Measurements from ENCODE around the gene SUZ12. TPM values are rescaled to one million over a fixed set of nuclear protein-coding genes. Genes with fewer than 3 reads are reported as not detected.
"Not testable (repeated sequence)": the region's sequence is repeated elsewhere in the genome, so short reads cannot be mapped to it uniquely, and the experiment has no call there.

Gene SUZ12
- total RNA-seq, 1 experiment from 2014 or later = 25.0 TPM

DNA sequence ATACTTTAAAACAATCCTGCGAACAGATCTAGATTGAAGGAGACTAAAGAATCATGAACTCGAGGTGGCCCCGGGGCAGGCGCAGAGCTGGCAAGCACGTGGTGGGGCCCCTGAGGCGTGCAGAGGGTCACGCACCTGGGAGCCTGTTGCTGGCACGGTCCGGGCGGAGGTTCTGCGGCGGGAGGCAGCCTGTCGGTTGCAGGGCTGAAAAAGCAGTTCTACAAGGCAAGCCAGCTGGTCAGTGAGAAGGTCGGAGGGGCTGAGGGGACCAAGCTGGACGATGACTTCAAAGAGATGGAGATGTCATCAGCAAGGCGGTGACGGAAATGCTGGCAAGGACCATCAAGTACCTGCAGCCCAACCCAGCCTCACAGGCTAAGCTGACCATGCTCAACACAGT lies 103.4 kb downstream of the SUZ12 start:
- DNase-seq (ENCODE audit: low read depth) = not testable (repeated sequence)

GRCh38 chr17:32041306-32041875 lies 104.6 kb downstream of the SUZ12 start:
- not testable (repeated sequence) for DNase-seq (ENCODE audit: low read depth)

GRCh38 chr17:32042266-32042665 lies 105.5 kb downstream of the SUZ12 start:
- not testable (repeated sequence) for DNase-seq (ENCODE audit: low read depth)

GRCh38 chr17:32045611-32046010 lies 108.8 kb downstream of the SUZ12 start:
- DNase-seq (ENCODE audit: low read depth) = not testable (repeated sequence)

- not testable (repeated sequence) for DNase-seq (ENCODE audit: low read depth)
These were observed 110.9 kb downstream of the SUZ12 start for GRCh38 chr17:32047663-32048062.

Other genes with a start within 250 kb of the SUZ12 start
- 194 and 199 TPM in 2 replicates for gene COPRS, start 77.8 kb upstream of the SUZ12 start, total RNA-seq (2014; rRNA removed; shearing (Covaris generic))
- gene UTP6, start 35.3 kb upstream of the SUZ12 start, total RNA-seq (2014; rRNA removed; shearing (Covaris generic)) = 135 and 285 TPM in 2 replicates
- 6.2 and 7.0 TPM in 2 replicates for gene LRRC37B, start 70.4 kb downstream of the SUZ12 start, total RNA-seq (2014; rRNA removed; shearing (Covaris generic))
- gene RHOT1, start 205.5 kb downstream of the SUZ12 start, total RNA-seq (2014; rRNA removed; shearing (Covaris generic)) = 40.5 and 49.9 TPM in 2 replicates